Measurements from ENCODE around the gene GOLPH3.

The GOLPH3 gene

DNA sequence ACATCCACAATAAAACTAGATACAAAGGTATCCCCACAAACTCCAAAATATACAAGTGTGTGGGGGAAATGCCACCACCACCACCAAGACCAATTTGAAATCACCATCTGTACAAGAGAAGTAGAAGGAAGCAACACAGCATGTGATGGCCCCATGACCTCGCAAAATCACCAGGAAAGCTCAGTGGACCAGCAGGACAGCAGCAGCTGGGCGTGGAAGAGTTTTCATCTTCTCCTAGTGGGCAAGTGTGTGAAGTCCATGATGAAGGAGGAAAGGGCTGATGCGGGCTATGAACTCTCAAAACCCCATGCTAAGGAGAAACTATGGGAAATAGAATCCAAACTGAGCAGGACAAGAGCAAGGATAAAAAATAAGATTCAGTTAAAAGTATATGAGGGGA lies 58.1 kb downstream of the GOLPH3 start:
- intact Hi-C loops (cut with DNase I; ENCODE audit: low total_unique reads) = no loop called here
- Histone ChIP-seq H3K27me3 (no peaks in the 10 kb centered on the region), H3K27ac (peak overlapping the region in 1 of 2 donors; percentile 3), H3K4me1 (peaks cover 0 to 31% (median 0%) of the 10 kb centered on the region in 4 donors), H3K4me3 (no peak overlapping the region), H3K36me3 (peaks cover 6 to 35% (median 15%) of the 10 kb centered on the region in 3 donors), H3K9me3 (no peaks in the 10 kb centered on the region)
- TF ChIP-seq, protein P1, sequence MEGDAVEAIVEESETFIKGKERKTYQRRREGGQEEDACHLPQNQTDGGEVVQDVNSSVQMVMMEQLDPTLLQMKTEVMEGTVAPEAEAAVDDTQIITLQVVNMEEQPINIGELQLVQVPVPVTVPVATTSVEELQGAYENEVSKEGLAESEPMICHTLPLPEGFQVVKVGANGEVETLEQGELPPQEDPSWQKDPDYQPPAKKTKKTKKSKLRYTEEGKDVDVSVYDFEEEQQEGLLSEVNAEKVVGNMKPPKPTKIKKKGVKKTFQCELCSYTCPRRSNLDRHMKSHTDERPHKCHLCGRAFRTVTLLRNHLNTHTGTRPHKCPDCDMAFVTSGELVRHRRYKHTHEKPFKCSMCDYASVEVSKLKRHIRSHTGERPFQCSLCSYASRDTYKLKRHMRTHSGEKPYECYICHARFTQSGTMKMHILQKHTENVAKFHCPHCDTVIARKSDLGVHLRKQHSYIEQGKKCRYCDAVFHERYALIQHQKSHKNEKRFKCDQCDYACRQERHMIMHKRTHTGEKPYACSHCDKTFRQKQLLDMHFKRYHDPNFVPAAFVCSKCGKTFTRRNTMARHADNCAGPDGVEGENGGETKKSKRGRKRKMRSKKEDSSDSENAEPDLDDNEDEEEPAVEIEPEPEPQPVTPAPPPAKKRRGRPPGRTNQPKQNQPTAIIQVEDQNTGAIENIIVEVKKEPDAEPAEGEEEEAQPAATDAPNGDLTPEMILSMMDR (IDR thresholded peaks at IDR 0.05) = no peak
- DNase-seq = no peak

DNA sequence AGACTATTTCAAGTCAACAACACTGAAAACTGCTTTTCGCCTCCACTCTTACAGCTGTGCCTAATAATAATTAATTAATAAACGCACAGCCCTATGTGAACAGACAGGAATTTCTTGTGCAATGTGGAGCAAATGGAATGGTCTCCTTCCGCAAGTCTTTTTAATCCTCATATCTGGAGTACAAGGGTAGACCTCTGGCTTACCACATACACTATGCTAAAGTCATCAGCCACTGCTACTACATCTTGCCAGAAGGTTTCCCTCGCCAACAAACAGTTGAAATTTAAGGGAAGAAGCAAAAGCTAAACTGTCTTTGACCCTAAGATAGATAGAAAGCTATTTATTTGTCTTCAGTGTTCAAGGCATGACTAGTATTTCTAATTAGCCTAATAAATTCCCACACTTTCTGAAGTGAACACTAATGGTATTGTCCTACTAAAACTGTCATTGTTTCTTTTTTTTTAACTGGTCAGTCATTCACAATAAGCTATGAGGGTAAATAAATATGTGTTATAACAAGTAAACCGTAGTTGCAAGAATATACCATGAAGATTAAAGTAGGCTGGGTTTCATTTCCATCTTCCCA lies 63.9 kb downstream of the GOLPH3 start:
- H3K27ac ChIP-seq = no peak overlapping the region
- no peak for DNase-seq
- intact Hi-C loops (cut with DNase I; ENCODE audit: low total_unique reads) = no loop called here

DNA sequence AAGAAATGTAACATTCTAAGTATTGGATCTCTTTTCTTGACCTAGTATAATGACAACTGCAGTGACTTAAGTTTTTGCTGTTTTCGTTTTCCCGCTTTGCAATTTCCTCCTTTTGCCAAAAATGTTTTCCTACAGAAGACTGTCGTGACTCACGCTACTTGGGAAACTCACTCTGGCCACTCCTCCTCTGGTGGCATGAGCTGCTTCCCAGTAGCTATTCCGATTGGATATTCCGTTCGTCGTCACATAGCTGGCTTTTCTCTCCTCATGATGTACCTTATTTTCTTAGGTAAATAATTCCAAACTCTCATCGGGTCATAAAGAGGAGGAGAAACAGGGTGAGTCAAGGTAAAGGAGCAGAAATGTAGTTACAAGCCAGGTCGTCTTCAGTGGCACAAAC lies 64.9 kb downstream of the GOLPH3 start:
- Histone ChIP-seq H3K9me3 (no peaks in the 10 kb centered on the region), H3K27ac (no peak overlapping the region), H3K27me3 (no peaks in the 10 kb centered on the region), H3K36me3 (peaks cover 30 to 67% (median 48%) of the 10 kb centered on the region in 3 donors), H3K4me3 (no peak overlapping the region), H3K4me1 (peaks cover 0 to 11% (median 0%) of the 10 kb centered on the region in 4 donors)
- TF ChIP-seq, protein P1 (IDR thresholded peaks at IDR 0.05) = no peak
- no peak for DNase-seq
- intact Hi-C loops (cut with DNase I; ENCODE audit: low total_unique reads) = no loop called here

More for the DNA sequence above, 63.9 kb downstream of the GOLPH3 start:
- H3K27me3 ChIP-seq = no peaks in the 10 kb centered on the region
- no peak overlapping the region for H3K4me3 ChIP-seq
- peaks cover 0 to 20% (median 0%) of the 10 kb centered on the region in 4 donors for H3K4me1 ChIP-seq
- H3K36me3 ChIP-seq = peaks cover 23 to 60% (median 42%) of the 10 kb centered on the region in 3 donors
- TF ChIP-seq, protein P1 (IDR thresholded peaks at IDR 0.05) = no peak
- H3K9me3 ChIP-seq = no peaks in the 10 kb centered on the region

- H3K27ac ChIP-seq = no peak overlapping the region
- H3K36me3 ChIP-seq = peaks cover 41 to 68% (median 55%) of the 10 kb centered on the region in 3 donors
- H3K4me1 ChIP-seq = peaks cover 0 to 9% (median 0%) of the 10 kb centered on the region in 4 donors
- H3K27me3 ChIP-seq = no peaks in the 10 kb centered on the region
- TF ChIP-seq, protein P1 (IDR thresholded peaks at IDR 0.05) = no peak
- no peaks in the 10 kb centered on the region for H3K9me3 ChIP-seq
- DNase-seq = no peak
- intact Hi-C loops (cut with DNase I; ENCODE audit: low total_unique reads) = no loop called here
- no peak overlapping the region for H3K4me3 ChIP-seq
These were observed 66.0 kb downstream of the GOLPH3 start for GRCh38 chr5:32108167-32108566.

DNA sequence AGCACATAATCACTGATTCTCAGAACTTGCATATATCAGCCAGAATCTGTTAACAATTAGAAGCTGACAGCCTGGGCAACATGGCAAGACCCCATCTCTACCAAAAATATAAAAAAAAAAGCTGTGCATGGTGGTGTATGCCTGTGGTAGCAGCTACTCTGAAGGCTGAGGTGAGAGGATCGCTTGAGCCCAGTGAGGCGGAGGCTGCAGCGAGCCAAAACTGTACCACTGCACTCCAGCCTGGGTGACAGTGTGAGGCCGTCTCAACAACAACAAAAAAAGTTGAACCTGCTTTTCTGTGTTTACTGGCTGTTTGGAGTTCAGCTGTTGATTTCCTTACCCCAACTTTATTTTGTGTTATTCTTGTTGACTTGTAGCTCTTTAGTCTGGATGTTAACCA lies 66.8 kb downstream of the GOLPH3 start:
- no peaks in the 10 kb centered on the region for H3K9me3 ChIP-seq
- intact Hi-C loops (cut with DNase I; ENCODE audit: low total_unique reads) = no loop called here
- H3K4me3 ChIP-seq = no peak overlapping the region
- H3K27ac ChIP-seq = no peak overlapping the region
- H3K27me3 ChIP-seq = no peaks in the 10 kb centered on the region
- no peak for DNase-seq
- TF ChIP-seq, protein P1 (IDR thresholded peaks at IDR 0.05) = no peak
- H3K4me1 ChIP-seq = peaks cover 0 to 5% (median 0%) of the 10 kb centered on the region in 4 donors
- peaks cover 47 to 73% (median 62%) of the 10 kb centered on the region in 3 donors for H3K36me3 ChIP-seq
